LNCAP (cell line): Measurements from ENCODE around the gene GPX5.

ENCODE experiments used
- CTCF ChIP-seq: fragments of 450-650 bp; IDR thresholded peaks from 2 replicates; pipeline ENCODE4 v1.5.1; 2017; ENCODE audit warnings: mild to moderate bottlenecking

GPX5 gene

GRCh38 chr6:28569748-28570147 is 44.1 kb downstream of the GPX5 start:
- TF ChIP-seq CTCF, result no peak

- TF ChIP-seq CTCF, result peak; percentile 38; the same call in 1 of the 2 replicates
Measured at GRCh38 chr6:28580475-28580874, 54.8 kb downstream of the GPX5 start.

- no peak for TF ChIP-seq CTCF
Measured at GRCh38 chr6:28583463-28583862, 57.8 kb downstream of the GPX5 start.
